WERI-Rb-1 (cell line): ENCODE results near the gene CETP.

ENCODE experiments used
- DNase-seq: peaks from one replicate; pipeline ENCODE4 v3.0.0-alpha.2; 2020
- H3K27ac ChIP-seq: fragments of 250-450 bp; sonication (Bioruptor Pico); 2 replicates; pipeline ENCODE4 v1.5.1; 2020; ENCODE audit warnings: mild to moderate bottlenecking, moderate library complexity
- H3K27me3 ChIP-seq: fragments of 250-450 bp; sonication (Bioruptor Pico); 2 replicates; pipeline ENCODE4 v1.5.1; 2021; ENCODE audit warnings: mild to moderate bottlenecking, low read depth, moderate library complexity; ENCODE audit not compliant: insufficient read depth, severe bottlenecking
- H3K36me3 ChIP-seq: fragments of 250-450 bp; sonication (Bioruptor Pico); 2 replicates; pipeline ENCODE4 v1.5.1; 2020; ENCODE audit warnings: mild to moderate bottlenecking, moderate library complexity
- H3K4me3 ChIP-seq: 2 replicates; pipeline ENCODE4 v1.5.1; 2011; ENCODE audit warnings: low read depth, mild to moderate bottlenecking, control low read depth, low read length
- H3K9me3 ChIP-seq: fragments of 250-450 bp; sonication (Bioruptor Pico); 2 replicates; pipeline ENCODE4 v1.5.1; 2021; ENCODE audit warnings: mild to moderate bottlenecking, moderate library complexity; ENCODE audit not compliant: severe bottlenecking
- CTCF ChIP-seq: IDR thresholded peaks from 2 replicates; pipeline ENCODE4 v1.5.1; 2011; ENCODE audit warnings: low read depth, mild to moderate bottlenecking, control low read depth, inconsistent platforms, low read length

The CETP gene

GRCh38 chr16:57012353-57012752 lies 50.6 kb downstream of the CETP start:
- Histone ChIP-seq H3K27me3 (no peaks in the 10 kb centered on the region), H3K4me3 (no peak overlapping the region), H3K9me3 (no peaks in the 10 kb centered on the region), H3K27ac (no peak overlapping the region), H3K36me3 (no peaks in the 10 kb centered on the region)
- DNase-seq = no peak
- TF ChIP-seq CTCF = no peak

- no peaks in the 10 kb centered on the region for H3K36me3 ChIP-seq
These were observed 51.5 kb downstream of the CETP start for GRCh38 chr16:57013229-57013628.

GRCh38 chr16:57013902-57014301 lies 52.2 kb downstream of the CETP start:
- no peak for TF ChIP-seq CTCF
- H3K4me3 ChIP-seq = no peak overlapping the region
- H3K27me3 ChIP-seq = no peaks in the 10 kb centered on the region
- H3K36me3 ChIP-seq = no peaks in the 10 kb centered on the region
- no peak for DNase-seq
- H3K9me3 ChIP-seq = no peaks in the 10 kb centered on the region
- H3K27ac ChIP-seq = no peak overlapping the region

More at GRCh38 chr16:57013229-57013628, 51.5 kb downstream of the CETP start:
- DNase-seq = no peak
- no peak overlapping the region for H3K4me3 ChIP-seq
- no peak overlapping the region for H3K27ac ChIP-seq
- H3K27me3 ChIP-seq = no peaks in the 10 kb centered on the region
- no peaks in the 10 kb centered on the region for H3K9me3 ChIP-seq
- no peak for TF ChIP-seq CTCF

- H3K27me3 ChIP-seq = no peaks in the 10 kb centered on the region
- H3K9me3 ChIP-seq = no peaks in the 10 kb centered on the region
- TF ChIP-seq CTCF = no peak
- H3K4me3 ChIP-seq = no peak overlapping the region
- DNase-seq = no peak
- no peaks in the 10 kb centered on the region for H3K36me3 ChIP-seq
- H3K27ac ChIP-seq = no peak overlapping the region
These were observed 54.6 kb downstream of the CETP start for GRCh38 chr16:57016301-57016700.

GRCh38 chr16:57016831-57017230 lies 55.1 kb downstream of the CETP start:
- Histone ChIP-seq H3K4me3 (no peak overlapping the region), H3K27me3 (no peaks in the 10 kb centered on the region), H3K27ac (no peak overlapping the region), H3K9me3 (no peaks in the 10 kb centered on the region), H3K36me3 (no peaks in the 10 kb centered on the region)
- no peak for DNase-seq
- TF ChIP-seq CTCF = no peak

GRCh38 chr16:57017251-57017650 lies 55.5 kb downstream of the CETP start:
- Histone ChIP-seq H3K4me3 (no peak overlapping the region), H3K9me3 (no peaks in the 10 kb centered on the region), H3K27ac (no peak overlapping the region), H3K36me3 (no peaks in the 10 kb centered on the region), H3K27me3 (no peaks in the 10 kb centered on the region)
- TF ChIP-seq CTCF = no peak
- DNase-seq = no peak
